HG03571 (cell line): ENCODE data around the gene MYO16.

Experiments used
- ATAC-seq: cut with Tn5 transposase; IDR thresholded peaks from one replicate; pipeline ENCODE4 v1.9.1; 2021; ENCODE audit not compliant: unreplicated experiment

The MYO16 gene

GRCh38 chr13:108662528-108662927 is 33.1 kb downstream of the MYO16 start:
- no peak for ATAC-seq

- no peak for ATAC-seq
Observed at GRCh38 chr13:108663710-108664109, 34.3 kb downstream of the MYO16 start.

GRCh38 chr13:108667205-108667604 is 37.8 kb downstream of the MYO16 start:
- ATAC-seq: no peak

- no peak for ATAC-seq
Observed at GRCh38 chr13:108669381-108669780, 40.0 kb downstream of the MYO16 start.

GRCh38 chr13:108674346-108674745 is 44.9 kb downstream of the MYO16 start:
- no peak for ATAC-seq

GRCh38 chr13:108674771-108675170 is 45.4 kb downstream of the MYO16 start:
- ATAC-seq: no peak

GRCh38 chr13:108676620-108677019 is 47.2 kb downstream of the MYO16 start:
- no peak for ATAC-seq

GRCh38 chr13:108677806-108678205 is 48.4 kb downstream of the MYO16 start:
- no peak for ATAC-seq

- ATAC-seq: no peak
Observed at GRCh38 chr13:108680011-108680410, 50.6 kb downstream of the MYO16 start.

- ATAC-seq: no peak
Observed at GRCh38 chr13:108681986-108682575, 52.7 kb downstream of the MYO16 start.

GRCh38 chr13:108682714-108683113 is 53.3 kb downstream of the MYO16 start:
- no peak for ATAC-seq

- no peak for ATAC-seq
Observed at GRCh38 chr13:108686027-108686426, 56.6 kb downstream of the MYO16 start.

- no peak for ATAC-seq
Observed at GRCh38 chr13:108690726-108691125, 61.3 kb downstream of the MYO16 start.

- ATAC-seq: no peak
Observed at GRCh38 chr13:108700422-108701170, 71.2 kb downstream of the MYO16 start.

GRCh38 chr13:108702171-108702570 is 72.8 kb downstream of the MYO16 start:
- ATAC-seq: no peak

- no peak for ATAC-seq
Observed at GRCh38 chr13:108705031-108705430, 75.6 kb downstream of the MYO16 start.

- no peak for ATAC-seq
Observed at GRCh38 chr13:108707584-108707983, 78.2 kb downstream of the MYO16 start.

GRCh38 chr13:108708921-108709320 is 79.5 kb downstream of the MYO16 start:
- no peak for ATAC-seq

- no peak for ATAC-seq
Observed at GRCh38 chr13:108711386-108711785, 82.0 kb downstream of the MYO16 start.

GRCh38 chr13:108725471-108725870 is 96.1 kb downstream of the MYO16 start:
- ATAC-seq: no peak

- no peak for ATAC-seq
Observed at GRCh38 chr13:108728370-108728769, 99.0 kb downstream of the MYO16 start.

GRCh38 chr13:108733022-108733560 is 103.7 kb downstream of the MYO16 start:
- no peak for ATAC-seq
